GM18519 (cell line): ENCODE measurements around the gene CLASP1.

ENCODE experiments used
- ATAC-seq: cut with Tn5 transposase; IDR thresholded peaks from one replicate; pipeline ENCODE4 v1.9.1; 2021; ENCODE audit warnings: mild to moderate bottlenecking, moderate library complexity; ENCODE audit not compliant: unreplicated experiment, low FRiP score

Gene CLASP1

DNA sequence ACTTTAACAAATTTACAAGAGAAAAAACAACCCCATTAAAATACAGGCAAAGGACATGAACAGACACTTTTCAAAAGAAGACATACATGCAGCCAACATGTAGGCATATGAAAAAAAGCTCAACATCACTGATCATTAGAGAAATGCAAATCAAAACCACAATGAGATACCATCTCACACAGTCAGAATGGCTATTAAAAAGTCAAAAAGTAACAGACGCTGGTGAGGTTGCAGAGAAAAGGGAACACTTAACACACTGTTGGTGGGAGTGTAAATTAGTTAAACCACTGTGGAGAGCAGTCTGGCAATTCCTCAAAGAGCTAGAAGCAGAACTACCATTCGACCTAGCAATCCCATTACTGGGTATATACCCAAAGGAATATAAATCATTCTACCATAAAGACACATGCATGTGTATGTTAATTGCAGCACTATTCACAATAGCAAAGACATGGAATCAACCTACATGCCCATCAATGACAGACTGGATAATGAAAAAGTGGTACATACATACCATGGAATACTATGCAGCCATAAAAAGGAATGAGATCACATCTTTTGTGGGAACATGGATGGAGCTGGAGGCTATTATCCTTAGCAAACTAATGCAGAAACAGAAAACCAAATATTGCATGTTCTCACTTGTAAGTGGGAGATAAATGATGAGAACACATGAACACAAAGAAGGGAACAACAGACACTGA lies 96.6 kb downstream of the CLASP1 start:
- ATAC-seq: peak; percentile 63

DNA sequence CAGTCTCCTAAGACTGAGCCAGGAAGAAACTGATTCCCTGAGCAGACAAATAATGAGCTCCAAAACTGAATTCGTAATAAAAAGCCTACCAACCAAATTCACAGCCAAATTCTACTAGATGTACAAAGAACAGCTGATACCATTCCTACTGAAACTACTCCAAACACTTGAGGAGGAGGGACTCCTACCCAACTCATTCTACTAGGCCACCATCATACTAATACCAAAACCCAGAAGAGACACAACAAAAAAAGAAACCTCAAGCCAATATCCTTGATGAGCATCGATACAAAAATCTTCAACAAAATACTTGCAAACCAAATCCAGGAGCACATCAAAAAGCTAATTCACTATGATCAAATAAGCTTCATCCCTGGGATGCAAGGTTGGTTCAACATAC lies 98.6 kb downstream of the CLASP1 start:
- no peak for ATAC-seq

DNA sequence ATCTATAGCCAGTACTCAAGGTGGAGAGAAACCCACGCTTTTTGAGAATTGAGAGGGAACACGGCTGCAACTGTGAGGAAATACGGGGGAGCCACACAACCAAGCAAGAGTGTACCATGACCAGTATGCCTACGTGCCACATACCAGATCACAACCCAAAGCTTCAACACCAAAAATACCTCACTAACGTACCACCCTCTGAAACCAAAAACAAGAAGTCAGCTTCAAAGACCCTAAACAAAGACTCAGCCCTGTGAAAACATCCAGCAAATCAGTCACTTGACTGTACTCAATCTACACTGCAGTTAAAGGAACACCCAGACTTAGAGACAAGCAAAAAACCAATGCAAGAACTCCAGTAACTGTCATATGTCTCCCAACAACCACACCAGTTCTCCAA lies 101.6 kb downstream of the CLASP1 start:
- no peak for ATAC-seq

DNA sequence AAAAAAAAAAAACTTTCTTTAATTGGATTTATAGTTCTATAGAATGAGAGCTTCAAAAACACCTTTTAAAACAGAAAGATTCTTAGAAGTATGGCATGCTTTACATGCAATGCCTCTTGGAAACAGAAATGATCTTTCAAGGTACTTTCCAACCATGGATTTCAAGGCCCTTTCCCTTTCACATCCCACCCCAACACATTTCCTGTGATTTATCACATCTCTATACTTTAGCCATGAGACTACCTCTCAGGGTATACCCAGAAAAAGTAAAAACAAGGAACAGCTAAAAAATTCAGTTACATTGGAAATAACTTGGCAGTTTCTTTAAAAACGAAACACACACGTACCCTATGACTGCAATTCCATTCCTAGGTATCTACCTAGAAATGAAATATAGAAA lies 103.3 kb downstream of the CLASP1 start:
- no peak for ATAC-seq

DNA sequence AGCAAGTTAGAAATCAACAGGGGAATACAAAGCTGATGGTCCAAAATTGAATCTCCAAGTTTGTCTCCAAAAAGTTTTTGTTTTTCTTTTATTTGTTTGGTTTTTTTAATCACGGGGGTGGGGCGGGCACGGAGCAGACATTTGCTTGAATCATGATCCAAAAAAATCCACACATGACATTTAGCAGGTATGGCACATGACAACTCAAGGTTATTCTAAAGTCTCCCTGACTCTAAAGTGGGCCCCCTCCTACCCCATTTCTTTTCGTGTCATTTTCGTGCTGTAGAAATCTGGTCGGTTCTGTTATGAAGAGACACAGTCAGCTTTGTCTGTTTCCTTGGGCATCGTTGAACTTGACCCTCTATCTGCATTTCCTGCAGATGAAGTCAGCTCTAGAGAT lies 104.0 kb downstream of the CLASP1 start:
- no peak for ATAC-seq

DNA sequence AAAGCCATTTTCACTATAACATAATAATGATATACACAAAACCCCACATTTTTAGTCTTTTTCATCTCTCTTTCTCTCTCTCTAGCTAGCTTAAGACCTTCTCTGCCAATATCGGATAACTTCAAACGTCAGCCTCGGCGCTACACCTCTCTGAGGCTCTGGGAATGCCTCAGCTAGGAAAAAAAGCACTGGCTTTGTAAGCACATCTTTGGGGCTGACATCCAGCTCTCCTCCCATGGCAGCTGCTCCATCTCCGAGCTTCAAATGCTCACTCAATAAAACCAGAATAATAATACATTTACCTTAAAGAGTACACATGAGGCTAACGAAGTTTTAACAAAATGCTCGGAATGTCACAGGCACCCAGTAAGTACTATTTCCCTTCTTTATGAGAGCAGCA lies 107.8 kb downstream of the CLASP1 start:
- ATAC-seq: no peak

DNA sequence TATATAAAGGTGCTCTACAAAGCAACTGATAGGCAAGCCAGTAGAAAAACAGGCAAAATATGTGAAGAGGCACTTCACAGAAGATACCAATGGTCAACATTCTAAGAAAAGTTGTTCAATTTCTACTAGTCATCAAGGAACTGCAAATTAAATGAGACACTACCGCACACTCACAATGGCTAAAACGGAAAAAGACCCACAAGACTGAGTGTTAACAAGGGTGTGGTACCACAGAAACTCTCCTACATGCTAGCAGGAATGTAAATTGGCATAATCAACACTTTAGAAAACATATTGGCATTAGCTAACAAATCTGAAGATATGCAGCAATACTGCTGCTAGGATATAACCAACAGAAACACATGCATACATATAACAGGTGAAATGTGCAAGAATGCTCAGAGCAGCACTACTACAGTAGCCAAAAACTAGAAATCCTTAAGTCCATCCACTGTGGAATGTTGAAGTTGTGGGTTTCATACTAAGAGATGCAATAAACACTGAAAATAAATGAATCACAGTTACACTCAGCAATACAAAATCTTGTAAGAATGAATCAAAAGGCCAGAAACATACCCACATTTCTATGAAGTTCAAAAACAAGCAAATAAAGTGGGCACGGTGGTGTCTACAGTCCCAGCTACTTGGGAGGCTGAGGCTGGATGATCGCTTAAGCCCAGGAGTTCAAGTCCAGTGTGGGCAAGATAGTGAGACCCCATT lies 109.4 kb downstream of the CLASP1 start:
- ATAC-seq: no peak

DNA sequence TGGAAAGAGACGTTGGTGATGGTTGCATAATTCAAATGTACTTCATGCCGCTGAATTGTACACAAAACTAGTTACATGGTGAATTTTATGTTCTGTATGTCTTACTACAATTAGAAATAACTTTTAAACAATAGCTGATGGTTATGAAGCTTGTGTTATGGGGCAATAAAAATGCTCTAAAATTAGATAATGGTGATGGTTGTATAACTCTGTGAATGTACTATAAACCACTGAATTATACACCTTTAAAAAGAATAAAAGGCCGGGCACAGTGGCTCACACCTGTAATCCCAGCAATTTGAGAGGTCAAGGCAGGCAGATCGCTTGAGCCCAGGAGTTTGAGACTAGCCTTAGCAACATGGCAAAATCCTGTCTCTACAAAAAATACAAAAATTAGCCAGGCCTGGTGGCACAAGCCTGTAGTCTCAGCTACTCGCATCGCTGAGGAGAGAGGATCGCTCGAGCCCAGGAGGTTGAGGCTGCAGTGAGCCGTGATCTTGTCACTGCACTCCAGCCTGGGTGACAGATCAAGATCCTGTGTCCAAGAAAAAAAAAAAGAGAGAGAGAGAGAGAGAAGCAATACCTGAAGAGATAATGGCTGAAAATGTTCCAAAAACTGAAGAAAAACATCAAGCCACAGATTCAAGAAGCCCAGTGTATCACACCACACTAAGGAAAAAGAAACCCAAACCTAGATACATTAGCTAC lies 112.3 kb downstream of the CLASP1 start:
- no peak for ATAC-seq

DNA sequence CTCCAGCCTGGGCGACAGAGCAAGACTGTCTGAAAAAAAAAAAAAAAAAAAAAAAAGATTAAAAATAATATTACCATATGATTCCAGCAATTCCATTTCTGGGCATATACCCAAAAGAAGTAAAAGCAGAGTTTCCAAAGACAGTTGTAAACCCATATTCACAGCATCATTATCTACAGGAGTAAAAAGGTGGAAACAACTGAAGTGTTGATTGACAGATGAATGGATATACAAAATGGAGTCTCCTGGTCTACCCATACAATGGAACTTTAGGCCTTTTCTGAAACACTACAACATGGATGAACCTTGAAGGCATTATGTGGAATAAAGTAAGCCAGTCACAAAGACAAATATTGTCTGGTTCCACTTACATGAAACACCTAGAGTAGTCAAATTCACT lies 112.9 kb downstream of the CLASP1 start:
- ATAC-seq: no peak

DNA sequence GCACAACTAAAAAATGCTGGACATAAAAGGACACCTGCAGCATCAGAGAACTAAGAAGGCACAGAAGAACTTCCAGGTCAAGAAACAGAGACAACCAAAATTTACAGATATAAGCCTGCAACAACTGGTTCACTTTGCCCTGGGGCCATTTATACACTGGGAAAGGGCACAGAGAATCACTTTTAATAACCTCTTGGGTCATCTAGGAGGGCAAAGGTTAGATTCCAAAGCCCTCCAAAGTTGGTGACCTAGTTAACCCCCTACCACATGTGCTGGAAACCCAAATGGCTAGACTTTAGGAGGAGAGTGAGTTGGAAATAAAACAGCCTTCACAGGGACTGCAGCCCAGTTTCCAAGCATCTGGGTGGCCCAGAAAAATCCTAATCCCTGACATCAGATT lies 115.3 kb downstream of the CLASP1 start:
- ATAC-seq: no peak

DNA sequence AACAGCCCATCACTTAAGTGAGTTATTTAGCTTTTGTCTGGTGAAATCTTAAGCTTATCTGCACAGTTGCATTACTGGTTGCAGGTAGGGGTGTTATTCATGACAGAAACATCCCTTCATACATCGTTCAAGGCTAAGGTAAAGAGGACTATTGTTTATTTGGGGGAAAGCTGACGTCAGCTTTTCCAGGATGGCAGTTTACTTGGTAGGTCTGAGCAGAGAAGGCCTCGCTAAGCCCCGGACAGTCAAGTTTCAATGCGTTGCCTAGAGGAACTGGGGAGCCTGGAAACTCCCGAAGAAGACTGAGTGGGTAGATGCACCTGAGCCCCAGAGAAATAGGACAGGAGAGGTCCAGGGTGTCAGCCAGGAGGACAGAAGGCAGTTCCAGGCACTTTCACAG lies 116.4 kb downstream of the CLASP1 start:
- ATAC-seq: no peak

DNA sequence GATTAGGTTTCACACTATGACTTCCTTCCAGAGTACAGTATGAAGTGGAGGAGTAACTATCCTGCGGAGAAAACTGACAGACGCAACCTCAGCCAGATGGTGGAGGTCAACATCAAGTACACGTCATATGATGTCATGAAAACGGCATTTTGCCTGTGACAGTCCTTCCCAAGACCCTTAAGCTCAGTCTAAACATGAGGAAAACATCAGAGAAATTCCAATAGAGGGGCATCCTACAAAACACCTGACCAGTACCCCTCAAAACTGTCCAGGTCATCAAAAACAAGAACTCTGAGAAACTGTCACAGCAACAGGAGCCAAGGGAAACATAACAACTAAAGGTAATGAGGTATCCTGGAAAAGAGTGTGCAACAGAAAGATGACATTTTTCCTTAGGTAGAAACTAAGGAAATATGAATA lies 116.9 kb downstream of the CLASP1 start:
- ATAC-seq: no peak

DNA sequence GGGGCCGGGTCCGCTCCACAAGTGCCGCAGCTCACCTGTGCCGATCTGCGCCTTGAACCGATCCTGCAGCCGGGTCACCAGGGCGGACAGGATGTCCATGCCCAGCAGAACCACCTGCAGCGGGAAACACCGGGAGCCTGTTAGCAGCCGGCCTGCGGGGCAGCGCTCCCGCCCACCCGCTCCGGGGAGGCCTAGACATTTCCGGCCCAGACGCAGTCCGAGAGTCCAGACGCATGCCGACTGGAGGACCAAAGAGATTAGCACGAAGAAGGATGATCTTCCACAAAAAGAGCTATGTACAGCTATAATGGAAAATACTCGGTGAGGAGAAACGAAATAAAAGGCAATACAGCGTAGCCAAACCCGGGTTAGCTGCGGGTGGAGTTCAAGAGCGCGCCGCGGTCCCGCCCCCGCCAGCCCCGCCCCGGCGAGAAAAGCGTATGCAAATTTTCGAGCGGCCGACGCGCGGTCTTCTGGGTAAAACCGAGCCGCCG lies 119.0 kb downstream of the CLASP1 start:
- ATAC-seq: peak; percentile 34

DNA sequence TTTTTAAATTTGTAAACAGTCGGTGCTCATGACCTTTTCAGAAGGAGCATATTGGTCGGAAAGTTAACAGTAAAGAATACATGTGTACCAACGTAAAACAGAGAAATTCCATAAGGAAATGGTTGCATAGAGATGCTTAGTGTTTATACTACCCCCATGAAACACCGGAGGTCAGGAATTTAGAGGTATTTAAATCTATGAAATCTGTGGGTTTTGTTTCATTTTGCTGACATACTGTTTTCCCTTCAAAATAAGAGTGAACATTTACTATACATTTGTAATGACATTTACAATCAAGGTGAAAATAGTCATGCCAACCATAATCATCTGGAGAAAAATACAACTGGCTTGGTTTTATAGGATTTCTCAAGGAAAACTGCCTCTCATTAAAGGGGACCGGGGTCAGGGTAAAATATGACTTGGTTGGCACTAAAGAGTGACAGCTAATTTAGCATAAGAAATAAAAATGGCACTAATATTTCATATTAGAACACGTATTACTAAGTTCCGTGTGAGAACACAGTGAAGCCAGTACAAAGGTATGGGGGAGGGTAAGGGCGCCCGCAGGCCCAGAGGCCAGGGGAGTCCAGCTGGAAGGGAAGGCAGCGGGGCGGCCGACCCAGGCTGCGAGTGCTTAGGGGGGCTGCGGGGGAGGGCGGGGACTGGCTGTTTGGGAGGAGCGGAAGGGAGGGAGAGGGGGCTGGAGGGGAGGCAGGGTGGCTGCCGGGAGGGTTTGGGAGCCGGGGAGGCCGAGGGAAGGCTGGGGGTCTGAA lies 119.6 kb downstream of the CLASP1 start:
- ATAC-seq: no peak

DNA sequence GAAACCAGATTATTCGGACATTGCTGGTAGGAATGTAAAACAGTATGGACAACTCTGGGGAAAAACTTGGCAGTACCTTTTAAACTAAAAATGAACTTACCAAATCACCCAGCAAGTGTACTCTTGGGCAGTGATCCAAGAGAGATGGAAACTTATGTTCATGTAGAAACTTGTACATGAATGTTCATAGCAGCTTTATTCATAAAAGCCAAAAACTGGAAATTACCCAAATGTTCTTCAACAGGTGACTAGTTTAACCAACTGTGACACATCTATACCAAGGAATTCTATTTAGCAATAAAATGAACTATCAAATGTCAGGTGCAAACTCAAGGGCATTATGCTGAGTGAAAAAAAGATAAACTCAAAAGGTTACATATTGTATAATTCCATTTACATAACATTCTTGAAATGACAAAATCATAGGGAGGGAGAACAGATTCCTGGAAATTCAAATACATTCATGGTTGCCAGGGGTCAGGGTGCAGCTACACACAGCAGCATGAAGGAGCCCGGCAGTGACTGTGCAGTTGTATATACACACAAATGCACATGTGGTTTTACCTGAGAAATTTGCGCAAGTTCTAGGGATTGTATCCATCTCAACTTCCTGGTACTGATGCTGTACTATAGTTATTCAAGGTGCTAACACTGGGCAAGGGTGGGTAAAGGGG lies 122.1 kb downstream of the CLASP1 start:
- no peak for ATAC-seq

DNA sequence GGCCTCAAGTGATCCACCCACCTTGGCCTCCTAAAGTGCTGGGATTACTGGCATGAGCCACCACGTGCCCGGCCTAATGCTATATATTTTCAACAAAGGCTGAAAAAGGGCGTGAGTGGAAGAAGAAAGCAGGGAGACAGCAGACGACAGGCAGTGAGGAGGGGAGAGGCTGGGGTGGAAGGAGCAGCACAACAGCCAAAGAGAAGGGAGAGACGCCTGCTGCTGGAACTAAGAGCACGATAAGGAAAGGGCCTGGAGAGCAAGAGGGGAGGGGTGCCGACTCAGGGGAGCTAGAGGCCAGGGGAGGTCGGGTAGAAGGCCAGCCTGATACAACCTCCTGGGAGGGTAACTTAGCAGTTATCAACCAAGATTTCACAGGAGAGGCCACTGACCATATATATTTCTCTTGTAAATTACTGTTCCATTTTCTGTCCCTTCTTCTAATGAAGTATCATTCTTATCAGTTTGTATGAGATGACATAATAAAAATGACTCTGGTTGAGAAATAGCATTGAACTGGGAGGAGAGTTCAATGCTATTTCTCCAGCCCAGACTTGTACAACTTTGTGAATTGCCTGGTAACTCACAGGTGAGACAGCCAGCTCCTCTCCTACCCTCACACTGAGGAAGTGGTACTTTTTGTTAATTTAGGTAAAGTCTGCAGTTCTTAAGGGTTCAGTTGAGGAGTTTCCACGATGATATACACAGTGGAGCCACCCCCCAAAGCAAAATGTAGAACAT lies 124.4 kb downstream of the CLASP1 start:
- ATAC-seq: no peak

DNA sequence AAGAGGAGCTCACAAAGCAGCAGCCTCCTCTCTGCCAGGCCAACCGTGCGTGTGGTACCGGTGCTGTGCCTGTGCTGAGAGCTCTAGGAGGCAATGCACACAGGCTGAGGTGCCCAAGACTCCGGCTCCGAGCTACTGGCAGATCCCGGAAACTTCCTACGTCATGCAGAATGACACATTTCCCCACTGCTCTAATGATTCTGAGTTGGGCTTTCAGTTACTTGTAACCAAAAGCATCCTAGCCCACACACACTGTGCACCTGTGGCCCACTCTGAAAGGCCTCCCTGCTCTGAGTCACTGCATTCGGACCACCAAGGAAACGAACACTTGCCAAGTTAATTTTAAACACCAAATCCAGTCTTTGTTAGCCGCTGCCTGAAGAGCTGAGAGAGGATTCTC lies 127.9 kb downstream of the CLASP1 start:
- ATAC-seq: no peak

DNA sequence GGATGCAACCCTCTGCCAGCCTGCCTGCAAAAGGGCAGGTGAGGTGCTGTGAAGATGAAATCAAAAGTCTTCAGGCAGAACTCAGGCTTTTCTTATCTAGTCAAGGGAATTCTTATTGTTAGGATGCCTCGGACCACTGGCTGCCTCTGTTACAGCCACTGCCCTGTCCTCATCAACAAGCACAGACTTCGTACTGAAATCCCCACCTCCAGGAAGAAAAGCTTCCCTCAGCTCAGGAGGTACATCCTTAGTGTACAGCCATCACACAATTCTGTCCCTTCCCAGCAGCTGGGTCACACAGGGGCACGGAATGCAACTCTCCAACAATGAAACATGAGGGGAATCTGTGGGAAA lies 128.6 kb downstream of the CLASP1 start:
- no peak for ATAC-seq

DNA sequence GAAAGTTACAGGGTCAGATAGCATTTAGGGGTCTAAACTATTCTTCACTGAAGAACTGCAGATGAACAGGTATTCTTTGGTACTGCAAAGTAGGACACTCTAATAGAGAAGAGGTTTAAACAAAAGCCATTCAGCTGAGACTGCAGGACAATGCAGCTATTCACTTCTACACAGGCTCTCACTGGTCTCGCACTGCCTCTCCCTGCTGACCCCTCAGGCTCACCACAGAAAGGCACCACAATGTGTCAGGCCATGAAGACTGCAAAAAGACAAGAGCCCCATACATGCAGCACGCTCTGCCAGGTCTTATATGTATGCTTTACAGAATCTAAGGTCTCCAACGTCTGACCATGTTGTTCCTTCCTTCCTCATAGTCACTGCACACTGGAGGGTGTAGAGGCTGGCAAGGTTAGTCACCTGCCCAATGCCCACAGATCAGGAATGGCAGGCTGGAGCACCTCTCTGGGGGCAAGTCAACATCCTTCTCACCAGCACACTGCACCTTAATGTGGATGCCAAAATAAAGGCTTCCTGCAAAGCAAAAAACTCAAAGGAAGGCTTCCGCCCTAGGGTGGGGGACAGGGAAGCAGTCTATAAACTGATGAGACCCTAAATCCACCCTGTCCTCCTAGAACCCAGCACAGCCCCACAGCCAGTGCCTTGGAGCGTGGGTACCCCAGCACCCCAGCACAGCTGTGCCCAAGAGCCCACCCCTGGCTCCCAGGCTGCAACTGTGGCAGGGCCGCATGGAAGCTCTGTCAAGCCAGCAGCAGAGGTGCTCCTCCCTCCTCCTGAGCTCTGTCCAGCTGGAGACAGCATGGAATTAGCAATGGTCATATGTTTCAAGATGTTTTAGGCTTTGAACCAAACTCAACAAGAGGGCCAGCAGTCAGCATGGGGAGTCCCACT lies 129.3 kb downstream of the CLASP1 start:
- no peak for ATAC-seq
